ENCODE measurements around the gene ICAM3. TPM values are rescaled to one million over a fixed set of nuclear protein-coding genes. Genes with fewer than 3 reads are reported as not detected.
A peak's percentile ranks its signal among the peaks of the same experiment; 100 is the strongest.

ICAM3 gene
- total RNA-seq, 1 donor from 2014 or later: 12.4 TPM

GRCh38 chr19:10346509-10346908 is 7.1 kb upstream of the ICAM3 start:
- no peak for TF ChIP-seq EZH2 (IDR thresholded peaks at IDR 0.05; ENCODE audit: insufficient read depth, low read length)
- TF ChIP-seq CTCF (IDR thresholded peaks at IDR 0.05; ENCODE audit: insufficient read depth, low read depth, low read length): no peak
- Mint-ChIP-seq H3K9me3 (ENCODE audit: unreplicated experiment) (no peaks in the 10 kb centered on the region), H3K27me3 (ENCODE audit: low read depth, unreplicated experiment) (no peaks in the 10 kb centered on the region), H3K27ac (ENCODE audit: unreplicated experiment) (no peak overlapping the region), H3K36me3 (ENCODE audit: low read depth, unreplicated experiment) (peaks cover 6% of the 10 kb centered on the region), H3K4me3 (ENCODE audit: unreplicated experiment) (peak overlapping the region; percentile 61), H3K4me1 (ENCODE audit: low read depth, unreplicated experiment) (no peaks in the 10 kb centered on the region)
- Histone ChIP-seq H3K27ac (ENCODE audit: low read depth, low read length) (no peak overlapping the region), H2AFZ (ENCODE audit: low read depth, low read length) (no peak overlapping the region), H4K20me1 (ENCODE audit: insufficient read depth, low read length) (no peaks in the 10 kb centered on the region), H3K9me3 (ENCODE audit: insufficient read depth, low read depth, low read length) (no peaks in the 10 kb centered on the region), H3K4me1 (ENCODE audit: insufficient read depth, low read length) (peaks cover 3% of the 10 kb centered on the region), H3K27me3 (ENCODE audit: insufficient read depth, low read length) (no peaks in the 10 kb centered on the region), H3K4me2 (ENCODE audit: low read length) (no peak overlapping the region), H3K36me3 (ENCODE audit: insufficient read depth, low read length) (peaks cover 5% of the 10 kb centered on the region), H3K4me3 (ENCODE audit: insufficient read depth, low read depth, low read length) (no peak overlapping the region), H3K79me2 (ENCODE audit: insufficient read depth, low read length) (no peaks in the 10 kb centered on the region), H3K9ac (ENCODE audit: low read length) (no peak overlapping the region)
- no peak for DNase-seq (ENCODE audit: low read depth)
- FAIRE-seq: no peak

- FAIRE-seq (no peak), DNase-seq (ENCODE audit: low read depth) (no peak)
- Histone ChIP-seq H3K4me1 (ENCODE audit: insufficient read depth, low read length) (peaks cover 3% of the 10 kb centered on the region), H3K4me3 (ENCODE audit: insufficient read depth, low read depth, low read length) (no peak overlapping the region), H3K4me2 (ENCODE audit: low read length) (no peak overlapping the region), H3K27me3 (ENCODE audit: insufficient read depth, low read length) (no peaks in the 10 kb centered on the region), H2AFZ (ENCODE audit: low read depth, low read length) (no peak overlapping the region), H3K79me2 (ENCODE audit: insufficient read depth, low read length) (no peaks in the 10 kb centered on the region), H3K9me3 (ENCODE audit: insufficient read depth, low read depth, low read length) (no peaks in the 10 kb centered on the region), H4K20me1 (ENCODE audit: insufficient read depth, low read length) (no peaks in the 10 kb centered on the region), H3K27ac (ENCODE audit: low read depth, low read length) (no peak overlapping the region), H3K36me3 (ENCODE audit: insufficient read depth, low read length) (peaks cover 2% of the 10 kb centered on the region), H3K9ac (ENCODE audit: low read length) (no peak overlapping the region)
- Mint-ChIP-seq H3K27ac (ENCODE audit: unreplicated experiment) (no peak overlapping the region), H3K27me3 (ENCODE audit: low read depth, unreplicated experiment) (peaks cover 2% of the 10 kb centered on the region), H3K4me1 (ENCODE audit: low read depth, unreplicated experiment) (no peaks in the 10 kb centered on the region), H3K9me3 (ENCODE audit: unreplicated experiment) (no peaks in the 10 kb centered on the region), H3K4me3 (ENCODE audit: unreplicated experiment) (no peak overlapping the region), H3K36me3 (ENCODE audit: low read depth, unreplicated experiment) (no peaks in the 10 kb centered on the region)
- TF ChIP-seq CTCF (IDR thresholded peaks at IDR 0.05; ENCODE audit: insufficient read depth, low read depth, low read length): no peak
- no peak for TF ChIP-seq EZH2 (IDR thresholded peaks at IDR 0.05; ENCODE audit: insufficient read depth, low read length)
Measured at GRCh38 chr19:10344780-10345179, 5.4 kb upstream of the ICAM3 start.

GRCh38 chr19:10343495-10343894 is 4.1 kb upstream of the ICAM3 start:
- no peak for TF ChIP-seq EZH2 (IDR thresholded peaks at IDR 0.05; ENCODE audit: insufficient read depth, low read length)
- no peak for TF ChIP-seq CTCF (IDR thresholded peaks at IDR 0.05; ENCODE audit: insufficient read depth, low read depth, low read length)
- Histone ChIP-seq H3K9ac (ENCODE audit: low read length) (no peak overlapping the region), H4K20me1 (ENCODE audit: insufficient read depth, low read length) (no peaks in the 10 kb centered on the region), H3K36me3 (ENCODE audit: insufficient read depth, low read length) (no peaks in the 10 kb centered on the region), H3K4me1 (ENCODE audit: insufficient read depth, low read length) (peaks cover 3% of the 10 kb centered on the region), H3K4me2 (ENCODE audit: low read length) (no peak overlapping the region), H3K9me3 (ENCODE audit: insufficient read depth, low read depth, low read length) (no peaks in the 10 kb centered on the region), H3K27me3 (ENCODE audit: insufficient read depth, low read length) (no peaks in the 10 kb centered on the region), H3K4me3 (ENCODE audit: insufficient read depth, low read depth, low read length) (no peak overlapping the region), H3K27ac (ENCODE audit: low read depth, low read length) (no peak overlapping the region), H3K79me2 (ENCODE audit: insufficient read depth, low read length) (no peaks in the 10 kb centered on the region), H2AFZ (ENCODE audit: low read depth, low read length) (no peak overlapping the region)
- Mint-ChIP-seq H3K27ac (ENCODE audit: unreplicated experiment) (no peak overlapping the region), H3K4me1 (ENCODE audit: low read depth, unreplicated experiment) (no peaks in the 10 kb centered on the region), H3K9me3 (ENCODE audit: unreplicated experiment) (no peaks in the 10 kb centered on the region), H3K4me3 (ENCODE audit: unreplicated experiment) (no peak overlapping the region), H3K27me3 (ENCODE audit: low read depth, unreplicated experiment) (peaks cover 9% of the 10 kb centered on the region), H3K36me3 (ENCODE audit: low read depth, unreplicated experiment) (no peaks in the 10 kb centered on the region)
- FAIRE-seq (no peak), DNase-seq (ENCODE audit: low read depth) (no peak)

Measured in astrocyte (in vitro differentiated cells and primary cell).